ENCODE measurements around the gene NCBP3. TPM values are rescaled to one million over a fixed set of nuclear protein-coding genes. Genes with fewer than 3 reads are reported as not detected.

NCBP3 gene
- total and polyA plus RNA-seq, 9 donors: 33.4 to 68.9 (median 56.2) TPM

- WGBS (ENCODE audit: insufficient coverage): 43% methylated on average over 2 of the region's 4 CpGs
- Histone ChIP-seq H3K27me3 (ENCODE audit: control insufficient read depth, insufficient read depth, low read length) (no peaks in the 10 kb centered on the region), H3K4me3 (ENCODE audit: low read length) (no peak overlapping the region), H3K27ac (ENCODE audit: low read length) (no peak overlapping the region), H3K36me3 (ENCODE audit: control insufficient read depth, insufficient read depth, low read length) (no peaks in the 10 kb centered on the region), H3K9me3 (replicated peaks; ENCODE audit: control insufficient read depth, low read depth, low read length) (no peaks in the 10 kb centered on the region), H3K4me1 (ENCODE audit: control insufficient read depth, insufficient read depth, low read length) (peaks cover 87% of the 10 kb centered on the region)
- no peak for DNase-seq
Observed at GRCh38 chr17:3890878-3891219, 44.8 kb upstream of the NCBP3 start.

- no peaks in the 10 kb centered on the region for H3K27me3 ChIP-seq (ENCODE audit: control insufficient read depth, insufficient read depth, low read length)
- 33% methylated on average over 19 of the region's 22 CpGs for WGBS (ENCODE audit: insufficient coverage)
- peak; percentile 63 for DNase-seq
- H3K4me3 ChIP-seq (ENCODE audit: low read length): no peak overlapping the region
- peak overlapping the region; percentile 42 for H3K27ac ChIP-seq (ENCODE audit: low read length)
- H3K36me3 ChIP-seq (ENCODE audit: control insufficient read depth, insufficient read depth, low read length): peaks cover 3% of the 10 kb centered on the region
- peaks cover 89% of the 10 kb centered on the region for H3K4me1 ChIP-seq (ENCODE audit: control insufficient read depth, insufficient read depth, low read length)
- H3K9me3 ChIP-seq (replicated peaks; ENCODE audit: control insufficient read depth, low read depth, low read length): no peaks in the 10 kb centered on the region
Observed at GRCh38 chr17:3890082-3890877, 44.2 kb upstream of the NCBP3 start.

- Histone ChIP-seq H3K27me3 (ENCODE audit: control insufficient read depth, insufficient read depth, low read length) (peaks cover 2% of the 10 kb centered on the region), H3K27ac (ENCODE audit: low read length) (peak overlapping the region; percentile 94), H3K9me3 (replicated peaks; ENCODE audit: control insufficient read depth, low read depth, low read length) (no peaks in the 10 kb centered on the region), H3K4me3 (ENCODE audit: low read length) (no peak overlapping the region), H3K36me3 (ENCODE audit: control insufficient read depth, insufficient read depth, low read length) (peaks cover 11% of the 10 kb centered on the region), H3K4me1 (ENCODE audit: control insufficient read depth, insufficient read depth, low read length) (peaks cover 81% of the 10 kb centered on the region)
- 61% methylated on average over 15 of the region's 17 CpGs for WGBS (ENCODE audit: insufficient coverage)
- peak; percentile 48 for DNase-seq
Observed at GRCh38 chr17:3889325-3890012, 43.4 kb upstream of the NCBP3 start.

GRCh38 chr17:3888343-3889171 is 42.5 kb upstream of the NCBP3 start:
- Histone ChIP-seq H3K4me1 (ENCODE audit: control insufficient read depth, insufficient read depth, low read length) (peaks cover 72% of the 10 kb centered on the region), H3K27ac (ENCODE audit: low read length) (peak overlapping the region; percentile 94), H3K27me3 (ENCODE audit: control insufficient read depth, insufficient read depth, low read length) (peaks cover 2% of the 10 kb centered on the region), H3K4me3 (ENCODE audit: low read length) (no peak overlapping the region), H3K9me3 (replicated peaks; ENCODE audit: control insufficient read depth, low read depth, low read length) (no peaks in the 10 kb centered on the region), H3K36me3 (ENCODE audit: control insufficient read depth, insufficient read depth, low read length) (peaks cover 17% of the 10 kb centered on the region)
- DNase-seq: peak; percentile 97
- WGBS (ENCODE audit: insufficient coverage): 19% methylated on average over 46 of the region's 50 CpGs

GRCh38 chr17:3887804-3888203 is 41.8 kb upstream of the NCBP3 start:
- WGBS (ENCODE audit: insufficient coverage): 43% methylated on average over 3 of the region's 9 CpGs
- Histone ChIP-seq H3K4me3 (ENCODE audit: low read length) (no peak overlapping the region), H3K27me3 (ENCODE audit: control insufficient read depth, insufficient read depth, low read length) (peaks cover 2% of the 10 kb centered on the region)

GRCh38 chr17:3887394-3887793 is 41.3 kb upstream of the NCBP3 start:
- H3K36me3 ChIP-seq (ENCODE audit: control insufficient read depth, insufficient read depth, low read length): peaks cover 25% of the 10 kb centered on the region
- peaks cover 67% of the 10 kb centered on the region for H3K4me1 ChIP-seq (ENCODE audit: control insufficient read depth, insufficient read depth, low read length)
- H3K27me3 ChIP-seq (ENCODE audit: control insufficient read depth, insufficient read depth, low read length): peaks cover 2% of the 10 kb centered on the region
- H3K4me3 ChIP-seq (ENCODE audit: low read length): no peak overlapping the region
- H3K27ac ChIP-seq (ENCODE audit: low read length): peak overlapping the region; percentile 94
- H3K9me3 ChIP-seq (replicated peaks; ENCODE audit: control insufficient read depth, low read depth, low read length): no peaks in the 10 kb centered on the region
- DNase-seq: no peak
- WGBS (ENCODE audit: insufficient coverage): 94% methylated on average over 1 of the region's 2 CpGs

More at GRCh38 chr17:3887804-3888203, 41.8 kb upstream of the NCBP3 start:
- peaks cover 21% of the 10 kb centered on the region for H3K36me3 ChIP-seq (ENCODE audit: control insufficient read depth, insufficient read depth, low read length)
- no peaks in the 10 kb centered on the region for H3K9me3 ChIP-seq (replicated peaks; ENCODE audit: control insufficient read depth, low read depth, low read length)
- peaks cover 67% of the 10 kb centered on the region for H3K4me1 ChIP-seq (ENCODE audit: control insufficient read depth, insufficient read depth, low read length)
- peak; percentile 67 for DNase-seq
- peak overlapping the region; percentile 94 for H3K27ac ChIP-seq (ENCODE audit: low read length)

- WGBS (ENCODE audit: insufficient coverage): 63% methylated on average over 8 of the region's 10 CpGs
- H3K27ac ChIP-seq (ENCODE audit: low read length): peak overlapping the region; percentile 94
- peaks cover 2% of the 10 kb centered on the region for H3K27me3 ChIP-seq (ENCODE audit: control insufficient read depth, insufficient read depth, low read length)
- no peaks in the 10 kb centered on the region for H3K9me3 ChIP-seq (replicated peaks; ENCODE audit: control insufficient read depth, low read depth, low read length)
- H3K36me3 ChIP-seq (ENCODE audit: control insufficient read depth, insufficient read depth, low read length): peaks cover 30% of the 10 kb centered on the region
- no peak overlapping the region for H3K4me3 ChIP-seq (ENCODE audit: low read length)
- DNase-seq: peak; percentile 82
- H3K4me1 ChIP-seq (ENCODE audit: control insufficient read depth, insufficient read depth, low read length): peaks cover 61% of the 10 kb centered on the region
Observed at GRCh38 chr17:3886776-3887175, 40.7 kb upstream of the NCBP3 start.

GRCh38 chr17:3885970-3886369 is 39.9 kb upstream of the NCBP3 start:
- WGBS (ENCODE audit: insufficient coverage): 94% methylated on average over 4 of the region's 4 CpGs
- H3K9me3 ChIP-seq (replicated peaks; ENCODE audit: control insufficient read depth, low read depth, low read length): no peaks in the 10 kb centered on the region

GRCh38 chr17:3885271-3885670 is 39.2 kb upstream of the NCBP3 start:
- Histone ChIP-seq H3K27me3 (ENCODE audit: control insufficient read depth, insufficient read depth, low read length) (peaks cover 2% of the 10 kb centered on the region), H3K27ac (ENCODE audit: low read length) (no peak overlapping the region), H3K36me3 (ENCODE audit: control insufficient read depth, insufficient read depth, low read length) (peaks cover 33% of the 10 kb centered on the region), H3K9me3 (replicated peaks; ENCODE audit: control insufficient read depth, low read depth, low read length) (no peaks in the 10 kb centered on the region), H3K4me1 (ENCODE audit: control insufficient read depth, insufficient read depth, low read length) (peaks cover 49% of the 10 kb centered on the region), H3K4me3 (ENCODE audit: low read length) (no peak overlapping the region)
- no peak for DNase-seq
- 58% methylated on average over 13 of the region's 14 CpGs for WGBS (ENCODE audit: insufficient coverage)

More at GRCh38 chr17:3885970-3886369, 39.9 kb upstream of the NCBP3 start:
- DNase-seq: no peak
- Histone ChIP-seq H3K4me1 (ENCODE audit: control insufficient read depth, insufficient read depth, low read length) (peaks cover 53% of the 10 kb centered on the region), H3K27me3 (ENCODE audit: control insufficient read depth, insufficient read depth, low read length) (peaks cover 2% of the 10 kb centered on the region), H3K36me3 (ENCODE audit: control insufficient read depth, insufficient read depth, low read length) (peaks cover 33% of the 10 kb centered on the region), H3K27ac (ENCODE audit: low read length) (no peak overlapping the region), H3K4me3 (ENCODE audit: low read length) (no peak overlapping the region)

GRCh38 chr17:3884188-3884587 is 38.1 kb upstream of the NCBP3 start:
- H3K27ac ChIP-seq (ENCODE audit: low read length): no peak overlapping the region
- 79% methylated on average over 11 of the region's 12 CpGs for WGBS (ENCODE audit: insufficient coverage)
- H3K27me3 ChIP-seq (ENCODE audit: control insufficient read depth, insufficient read depth, low read length): peaks cover 2% of the 10 kb centered on the region
- no peaks in the 10 kb centered on the region for H3K9me3 ChIP-seq (replicated peaks; ENCODE audit: control insufficient read depth, low read depth, low read length)
- no peak for DNase-seq
- peaks cover 33% of the 10 kb centered on the region for H3K36me3 ChIP-seq (ENCODE audit: control insufficient read depth, insufficient read depth, low read length)
- H3K4me1 ChIP-seq (ENCODE audit: control insufficient read depth, insufficient read depth, low read length): peaks cover 49% of the 10 kb centered on the region
- no peak overlapping the region for H3K4me3 ChIP-seq (ENCODE audit: low read length)

All from muscle of leg (tissue), 11 donors.